ENCODE measurements around the gene RNF130.
"Not testable (repeated sequence)": the region's sequence is repeated elsewhere in the genome, so short reads cannot be mapped to it uniquely, and the experiment has no call there.

The RNF130 gene

GRCh38 chr5:180103487-180104167, 32.1 kb upstream of the RNF130 start:
- DNase-seq (ENCODE audit: low spot score) = no peak

- DNase-seq (ENCODE audit: low spot score) = no peak
Observed at GRCh38 chr5:180102636-180103035, 31.1 kb upstream of the RNF130 start.

DNA sequence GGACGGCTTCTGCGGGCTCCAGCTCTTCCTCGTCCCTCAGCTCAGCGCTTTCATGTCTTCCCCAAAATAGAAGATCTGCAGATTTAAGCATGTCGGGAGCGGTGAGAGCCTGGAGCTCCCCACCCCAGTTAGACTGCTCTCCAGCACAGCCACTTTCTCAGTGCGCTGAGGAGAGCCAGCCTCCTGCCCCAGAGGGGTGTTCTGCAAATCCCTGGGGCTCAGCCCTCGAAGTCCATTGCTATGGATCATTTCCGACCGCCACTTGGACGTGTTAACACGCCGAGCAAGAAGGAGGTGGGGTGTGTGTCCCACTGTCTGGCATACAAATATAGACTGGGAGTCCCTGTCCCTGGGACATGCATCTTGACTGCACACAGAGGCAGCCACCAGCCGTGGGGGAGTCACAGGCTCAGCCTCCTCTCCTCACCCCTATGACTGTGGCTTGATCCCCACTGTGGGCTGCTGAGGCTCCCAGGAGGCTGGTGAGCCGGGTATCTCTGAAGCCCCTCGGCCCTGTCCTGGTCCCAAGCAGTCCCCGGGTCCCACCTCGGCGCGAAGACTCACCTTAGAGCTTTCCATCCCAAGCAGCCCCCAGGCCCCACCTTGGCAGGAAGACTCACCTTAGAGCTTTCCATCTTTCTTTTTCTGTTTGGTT, 30.0 kb upstream of the RNF130 start:
- DNase-seq (ENCODE audit: low spot score) = no peak

DNA sequence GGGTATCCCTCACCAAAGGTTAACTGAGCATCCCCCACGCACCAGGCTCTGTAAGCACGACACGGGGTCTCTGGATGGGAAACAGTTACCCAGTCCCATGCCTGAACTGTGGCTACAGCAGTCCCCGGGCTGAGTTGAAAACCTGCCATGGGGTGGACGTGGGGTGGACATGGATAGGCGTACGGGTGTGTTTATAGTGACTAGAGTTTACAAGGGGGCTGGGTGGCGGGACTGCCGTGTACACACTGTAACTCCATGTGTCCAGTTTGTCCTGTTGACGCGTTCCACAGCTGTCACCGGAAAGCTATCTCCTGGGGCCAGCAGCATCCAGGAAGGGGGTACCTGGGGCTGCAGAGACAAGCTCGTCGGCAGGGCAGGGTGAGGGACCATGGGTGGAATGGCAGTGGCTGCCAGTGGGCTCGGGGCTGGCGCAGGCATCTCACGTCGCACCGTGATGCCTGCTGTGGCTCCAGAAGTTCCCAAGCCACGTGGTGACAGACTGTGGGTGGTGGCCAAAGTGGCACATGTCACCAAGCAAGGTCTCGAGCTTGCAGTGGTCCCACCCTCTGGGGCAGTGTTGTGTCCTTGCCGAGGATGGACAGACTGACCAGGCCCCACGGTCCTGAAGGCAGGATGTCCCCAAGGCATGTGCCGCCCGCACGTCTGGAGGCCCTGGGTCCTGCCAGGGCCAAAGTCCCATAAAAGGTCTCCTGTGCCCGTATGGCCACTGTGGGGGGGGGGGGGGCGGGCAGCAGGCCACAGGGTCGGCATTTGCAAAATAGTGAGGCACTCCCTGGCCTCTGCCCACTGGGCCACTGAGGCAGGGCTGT, 29.3 kb upstream of the RNF130 start:
- no peak for DNase-seq (ENCODE audit: low spot score)

DNA sequence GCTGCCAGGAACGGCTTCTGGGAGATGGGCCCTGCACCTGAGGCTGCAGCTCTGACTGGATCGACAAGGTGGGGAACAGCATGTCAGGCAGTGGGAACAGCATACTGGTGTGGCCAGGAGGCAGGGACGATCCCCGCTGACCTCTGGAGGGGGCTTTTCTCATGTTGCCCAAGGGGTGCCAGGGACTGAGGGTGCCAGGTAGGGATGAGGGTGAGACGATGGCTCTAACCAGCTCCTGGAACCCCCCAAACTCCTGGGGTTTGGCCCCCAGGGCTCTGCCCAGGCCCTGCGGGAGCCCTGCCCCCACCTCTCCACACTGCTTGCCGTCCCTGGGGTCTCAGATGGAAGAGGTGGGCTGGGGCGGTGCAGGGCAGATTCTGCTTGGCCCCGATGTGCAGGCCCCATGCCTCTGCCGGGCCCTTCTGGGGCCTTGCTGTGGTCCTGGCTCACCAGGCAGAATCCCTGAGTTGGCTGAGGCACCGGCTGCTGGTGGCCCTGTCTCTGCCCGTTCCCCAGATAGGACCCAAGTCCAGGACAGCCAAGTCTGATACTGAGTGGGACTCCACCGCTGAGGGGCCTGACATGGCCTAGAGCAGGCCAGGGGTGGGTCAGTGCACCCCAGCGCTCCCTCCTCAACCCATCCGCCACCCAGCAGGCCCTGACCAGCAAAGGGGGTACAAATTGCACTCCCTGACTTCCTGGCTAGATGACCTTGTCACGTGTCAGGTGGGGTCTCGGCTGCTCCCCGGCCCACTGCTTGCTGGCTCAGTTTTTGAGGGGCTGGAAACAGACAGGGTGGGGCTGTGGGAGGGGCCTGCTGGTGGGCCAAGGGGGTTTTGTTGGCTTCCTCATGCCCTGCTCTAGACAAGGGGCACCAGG, 28.4 kb upstream of the RNF130 start:
- DNase-seq (ENCODE audit: low spot score) = no peak

GRCh38 chr5:180098991-180099732, 27.6 kb upstream of the RNF130 start:
- DNase-seq (ENCODE audit: low spot score) = no peak

DNA sequence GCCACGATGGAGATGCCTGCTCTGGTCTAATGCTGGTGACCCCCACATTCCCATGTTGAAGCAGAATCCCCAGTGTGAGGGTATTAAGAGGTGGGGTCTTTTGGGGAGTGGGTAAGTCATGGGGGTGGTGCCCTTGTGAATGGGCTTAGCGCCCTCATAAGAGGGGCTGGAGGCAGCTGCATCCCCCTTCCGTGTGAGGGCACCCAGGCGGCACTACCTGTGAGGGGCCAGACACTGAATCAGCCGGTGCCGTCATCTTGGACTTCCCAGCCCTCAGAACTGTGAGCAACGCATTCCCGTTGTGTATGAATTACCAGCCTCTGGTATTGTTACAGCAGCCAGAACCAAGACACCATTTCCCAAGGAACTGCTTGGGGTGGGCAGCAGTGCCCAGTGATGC, 27.0 kb upstream of the RNF130 start:
- no peak for DNase-seq (ENCODE audit: low spot score)

GRCh38 chr5:180097926-180098325, 26.4 kb upstream of the RNF130 start:
- no peak for DNase-seq (ENCODE audit: low spot score)

DNA sequence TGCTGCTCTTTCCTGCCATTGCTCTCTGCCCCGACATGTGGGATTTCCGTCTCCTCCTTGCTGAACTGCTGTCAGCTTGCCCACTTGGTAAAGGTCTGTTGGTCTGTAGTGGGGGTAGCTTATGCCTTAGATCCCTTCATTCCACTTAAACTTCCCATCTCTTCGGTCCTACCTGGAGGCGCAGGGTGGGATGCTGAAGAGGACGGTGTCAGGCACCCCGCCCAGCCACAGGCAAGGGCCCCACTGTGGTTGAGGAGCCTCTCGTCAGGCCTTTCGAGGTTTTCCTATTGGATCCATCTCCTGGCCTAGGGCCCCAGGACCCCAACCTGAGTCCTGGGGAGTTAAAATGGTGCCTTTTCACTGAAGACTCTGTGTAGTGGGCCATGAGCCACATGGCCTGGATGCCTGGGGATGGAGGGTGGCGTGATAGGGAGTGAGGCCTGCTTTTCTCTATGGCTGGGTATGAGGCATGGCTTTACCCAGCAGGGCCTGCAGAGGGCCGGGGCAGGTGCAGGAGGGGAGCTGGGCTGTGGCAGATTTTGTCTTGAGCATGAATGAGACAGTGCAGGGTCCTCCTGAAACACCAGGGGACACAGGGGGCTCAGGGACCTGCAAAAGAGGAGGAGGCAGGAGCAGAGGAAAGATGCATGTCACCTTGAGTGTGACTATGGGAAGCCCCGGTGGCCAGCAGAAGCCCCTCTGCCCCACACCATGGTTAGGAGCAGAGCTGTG, 25.8 kb upstream of the RNF130 start:
- no peak for DNase-seq (ENCODE audit: low spot score)

DNA sequence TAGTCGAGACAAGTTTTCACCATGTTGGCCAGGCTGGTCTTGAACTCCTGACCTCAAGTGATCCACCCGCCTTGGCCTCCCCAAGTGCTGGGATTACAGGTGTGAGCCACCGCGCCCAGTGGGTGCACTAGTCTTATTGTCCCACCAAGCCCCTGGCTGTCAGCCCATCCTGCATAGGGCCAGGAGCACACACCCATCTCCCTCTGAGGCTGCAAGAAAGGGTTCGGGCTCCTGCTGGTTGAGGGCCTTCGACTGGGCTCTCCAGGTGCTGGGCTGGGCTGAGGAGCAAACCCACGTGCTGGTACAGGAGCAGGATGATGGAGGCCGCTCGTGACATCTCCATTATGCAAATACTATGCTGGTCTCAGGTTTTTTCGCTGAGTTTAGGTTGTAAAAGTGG, 25.1 kb upstream of the RNF130 start:
- DNase-seq (ENCODE audit: low spot score) = no peak

- DNase-seq (ENCODE audit: low spot score) = no peak
Observed at GRCh38 chr5:180095545-180095944, 24.0 kb upstream of the RNF130 start.

- no peak for DNase-seq (ENCODE audit: low spot score)
Observed at GRCh38 chr5:180093651-180094382, 22.3 kb upstream of the RNF130 start.

DNA sequence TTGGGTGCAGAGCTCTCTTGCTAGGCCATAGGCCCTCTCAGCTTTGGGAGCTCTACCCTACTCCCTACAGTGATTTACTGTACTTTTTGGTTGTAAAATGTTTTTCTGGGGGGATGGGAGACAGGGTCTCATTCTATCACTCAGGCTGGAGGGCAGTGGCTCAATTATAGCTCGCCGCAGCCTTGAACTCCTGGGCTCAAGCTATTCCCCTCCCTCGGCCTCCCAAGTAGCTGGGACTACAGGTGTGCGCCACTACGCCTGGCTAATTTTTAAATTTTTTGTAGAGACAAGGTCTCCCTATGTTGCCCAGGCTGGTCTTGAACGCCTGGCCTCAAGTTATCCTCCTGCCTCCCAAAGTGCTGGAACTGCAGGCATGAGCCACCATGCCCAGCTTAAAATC, 21.7 kb upstream of the RNF130 start:
- no peak for DNase-seq (ENCODE audit: low spot score)

DNA sequence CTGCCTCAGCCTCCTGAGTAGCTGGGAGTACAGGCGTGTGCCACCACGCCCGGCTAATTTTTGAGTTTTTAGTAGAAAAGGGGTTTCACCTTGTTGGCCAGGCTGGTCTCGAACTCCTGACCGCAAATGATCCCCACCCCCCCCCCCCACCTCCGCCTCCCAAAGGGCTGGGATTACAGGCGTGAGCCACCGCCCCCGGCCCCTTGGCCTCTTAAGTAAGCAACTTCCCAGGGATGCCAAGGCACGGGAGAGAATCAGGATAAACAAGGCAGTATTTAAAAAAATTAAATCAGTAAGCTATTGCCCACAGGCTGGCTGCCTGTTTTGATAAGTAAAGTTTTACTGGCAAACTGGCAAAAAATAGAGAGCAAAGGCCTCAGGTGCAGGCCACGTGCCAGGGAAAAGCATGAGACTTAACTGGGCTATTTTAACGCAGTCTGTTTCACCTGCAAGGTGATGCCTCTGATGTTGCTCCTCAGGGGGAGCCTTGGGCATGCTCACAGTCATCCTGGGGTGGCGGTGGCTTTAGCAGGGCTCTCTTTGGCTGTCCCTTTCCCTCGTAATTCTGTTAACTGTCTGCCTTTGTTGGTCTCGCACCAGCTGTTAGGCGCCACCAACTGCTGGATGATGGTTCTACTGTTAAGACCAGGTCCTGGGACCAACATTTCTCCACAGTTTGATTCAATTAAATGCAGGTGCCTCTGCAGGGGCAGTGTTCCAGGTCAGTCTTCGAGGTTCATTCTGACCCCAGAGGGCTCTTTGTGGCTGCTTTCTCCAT, 19.4 kb upstream of the RNF130 start:
- no peak for DNase-seq (ENCODE audit: low spot score)

GRCh38 chr5:180090098-180090768, 18.7 kb upstream of the RNF130 start:
- DNase-seq (ENCODE audit: low spot score) = peak; percentile 65

DNA sequence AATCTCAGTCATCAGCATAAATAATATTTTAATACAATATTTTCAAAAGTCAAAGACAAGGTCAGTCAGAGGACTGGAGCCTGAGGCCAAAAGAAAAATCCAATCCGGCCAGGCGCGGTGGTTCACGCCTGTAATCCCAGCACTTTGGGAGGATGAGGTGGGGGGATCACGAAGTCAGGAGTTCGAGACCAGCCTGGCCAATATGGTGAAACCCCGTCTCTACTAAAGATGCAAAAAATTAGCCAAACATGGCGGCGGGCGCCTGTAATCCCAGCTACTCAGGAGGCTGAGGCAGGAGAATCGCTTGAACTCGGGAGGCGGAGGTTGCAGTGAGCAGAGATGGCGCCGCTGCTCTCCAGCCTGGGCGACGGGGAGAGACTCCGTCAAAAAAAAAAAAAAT, 18.1 kb upstream of the RNF130 start:
- not testable (repeated sequence) for DNase-seq (ENCODE audit: low spot score)

DNA sequence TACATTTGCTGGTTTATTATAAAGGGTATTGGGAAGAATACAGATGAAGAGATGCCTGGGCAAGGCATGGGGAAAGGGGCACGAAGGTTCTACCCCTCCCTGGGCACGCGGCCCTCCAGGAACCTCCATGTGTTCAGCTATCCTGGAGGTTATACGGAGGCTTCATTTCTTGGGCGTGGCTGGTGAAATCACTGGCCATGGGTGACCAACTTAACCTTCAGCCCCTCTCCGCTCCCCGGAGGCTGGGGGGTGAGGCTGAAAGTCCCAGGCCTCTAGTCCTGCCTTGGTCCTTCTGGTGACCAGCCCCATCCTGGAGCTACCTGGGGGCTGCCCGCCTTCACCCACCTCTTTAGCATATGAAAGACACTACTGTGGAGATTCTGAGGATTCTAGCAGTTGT, 17.0 kb upstream of the RNF130 start:
- DNase-seq (ENCODE audit: low spot score) = no peak

DNA sequence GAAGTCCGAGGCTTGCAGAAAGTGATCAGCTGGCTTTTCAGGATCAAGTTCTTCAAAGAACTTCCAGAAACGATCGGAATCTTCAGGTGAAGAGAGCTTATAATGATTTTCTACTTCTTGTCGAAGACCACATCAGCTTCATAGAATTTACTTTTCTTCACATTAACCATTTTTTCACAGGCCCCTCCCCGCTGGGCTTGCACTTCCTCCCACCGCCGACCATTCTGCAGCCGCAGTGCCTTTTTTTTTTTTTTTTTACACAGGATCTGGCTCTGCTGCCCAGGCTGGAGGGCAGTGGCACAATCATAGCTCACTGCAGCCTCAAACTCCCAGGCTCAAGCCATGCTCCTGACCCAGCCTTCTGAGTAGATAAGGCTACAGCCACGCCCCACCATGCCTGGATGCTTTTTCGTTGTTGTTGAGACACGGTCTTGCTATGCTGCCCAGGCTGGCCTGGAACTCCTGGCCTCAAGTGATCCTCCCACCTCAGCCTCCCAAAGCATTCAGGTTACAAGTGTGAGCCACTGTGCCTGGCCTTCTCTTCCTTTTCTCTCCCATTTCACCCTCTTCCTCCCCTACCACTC, 15.3 kb upstream of the RNF130 start:
- no peak for DNase-seq (ENCODE audit: low spot score)
